Activated T-helper 1 cell treated with anti-CD3 and anti-CD28 coated beads, Interleukin-2, amount 50 U/mL, for 16 hours (primary cell): ENCODE results near the gene MCEMP1.

ENCODE experiments used
- DNase-seq, 2 donors: peaks; one replicate each; pipeline ENCODE4 v3.0.0-alpha.2; 2020; ENCODE audit warnings: low read depth in 1 of 2, low spot score in 1 of 2

The MCEMP1 gene

GRCh38 chr19:7725791-7726190, 48.9 kb downstream of the MCEMP1 start:
- DNase-seq, result no peak

GRCh38 chr19:7729211-7729610, 52.3 kb downstream of the MCEMP1 start:
- no peak for DNase-seq
